SKM-1 treated with dmso at 0.1 percent for 144 hours (cell line): Measurements from ENCODE around the gene TMEM151B.
A peak's percentile ranks its signal among the peaks of the same experiment; 100 is the strongest.

Source experiments
- DNase-seq: peaks from one replicate; lab custom pipeline; 2025; ENCODE audit not compliant: unreplicated experiment; lab: John Stamatoyannopoulos, UW

Gene TMEM151B

DNA sequence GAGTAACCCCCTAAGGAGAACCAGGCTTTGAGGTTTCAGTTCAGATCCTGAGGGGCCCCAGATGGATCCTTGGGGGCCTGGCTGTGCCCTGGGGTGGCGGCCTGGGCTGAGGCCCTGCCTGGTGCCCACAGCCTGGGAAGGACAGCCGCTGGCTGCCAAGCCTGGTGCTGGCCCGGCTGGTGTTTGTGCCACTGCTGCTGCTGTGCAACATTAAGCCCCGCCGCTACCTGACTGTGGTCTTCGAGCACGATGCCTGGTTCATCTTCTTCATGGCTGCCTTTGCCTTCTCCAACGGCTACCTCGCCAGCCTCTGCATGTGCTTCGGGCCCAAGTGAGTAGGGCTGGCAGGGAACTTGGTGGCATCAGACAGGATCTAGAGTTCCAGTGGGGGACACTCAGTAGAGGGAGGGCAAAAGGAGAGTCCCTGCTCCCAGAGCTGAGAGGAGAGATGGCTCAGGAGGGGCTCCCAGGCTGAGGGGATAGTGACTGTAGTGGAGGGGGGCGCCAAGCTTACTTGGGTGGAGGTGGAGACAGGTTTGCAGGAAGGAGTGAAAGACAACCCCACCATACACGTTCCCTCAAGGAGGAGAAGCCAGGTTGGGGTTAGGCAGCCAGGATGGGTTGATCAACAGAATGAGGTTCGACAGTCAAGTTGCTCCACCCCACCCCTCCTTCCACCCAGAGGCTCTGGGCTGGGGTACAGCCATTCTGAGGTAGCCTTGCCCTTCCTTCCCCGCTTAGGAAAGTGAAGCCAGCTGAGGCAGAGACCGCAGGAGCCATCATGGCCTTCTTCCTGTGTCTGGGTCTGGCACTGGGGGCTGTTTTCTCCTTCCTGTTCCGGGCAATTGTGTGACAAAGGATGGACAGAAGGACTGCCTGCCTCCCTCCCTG is 37.3 kb upstream of the TMEM151B start:
- DNase-seq = no peak

GRCh38 chr6:44233567-44234100 is 36.6 kb upstream of the TMEM151B start:
- no peak for DNase-seq

- no peak for DNase-seq
Observed at GRCh38 chr6:44234101-44235025, 35.9 kb upstream of the TMEM151B start.

- no peak for DNase-seq
Observed at GRCh38 chr6:44235269-44235668, 35.0 kb upstream of the TMEM151B start.

- no peak for DNase-seq
Observed at GRCh38 chr6:44235891-44236516, 34.2 kb upstream of the TMEM151B start.

- DNase-seq = peak; percentile 69
Observed at GRCh38 chr6:44237021-44237812, 33.0 kb upstream of the TMEM151B start.

GRCh38 chr6:44237813-44238433 is 32.3 kb upstream of the TMEM151B start:
- peak; percentile 56 for DNase-seq

GRCh38 chr6:44238687-44239350 is 31.4 kb upstream of the TMEM151B start:
- no peak for DNase-seq

DNA sequence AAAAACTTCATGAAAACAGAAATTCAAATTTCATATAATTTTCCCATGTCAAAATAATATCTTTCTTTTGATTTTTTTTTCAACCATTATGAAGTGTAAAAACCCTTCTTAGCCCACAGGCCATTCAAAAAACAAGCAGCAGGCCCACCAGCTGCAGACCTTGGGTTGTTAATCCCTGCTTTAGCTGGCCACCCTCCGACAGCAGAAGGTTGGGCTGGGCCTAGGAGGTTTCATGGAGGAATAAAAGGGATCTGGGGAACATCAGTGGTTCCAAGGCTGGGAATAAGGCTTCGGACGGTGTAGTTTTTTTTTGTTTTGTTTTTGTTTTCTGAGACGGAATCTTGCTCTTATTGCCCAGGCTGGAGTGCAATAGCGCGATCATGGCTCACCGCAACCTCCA is 26.9 kb upstream of the TMEM151B start:
- no peak for DNase-seq

- no peak for DNase-seq
Observed at GRCh38 chr6:44245391-44245911, 24.8 kb upstream of the TMEM151B start.

DNA sequence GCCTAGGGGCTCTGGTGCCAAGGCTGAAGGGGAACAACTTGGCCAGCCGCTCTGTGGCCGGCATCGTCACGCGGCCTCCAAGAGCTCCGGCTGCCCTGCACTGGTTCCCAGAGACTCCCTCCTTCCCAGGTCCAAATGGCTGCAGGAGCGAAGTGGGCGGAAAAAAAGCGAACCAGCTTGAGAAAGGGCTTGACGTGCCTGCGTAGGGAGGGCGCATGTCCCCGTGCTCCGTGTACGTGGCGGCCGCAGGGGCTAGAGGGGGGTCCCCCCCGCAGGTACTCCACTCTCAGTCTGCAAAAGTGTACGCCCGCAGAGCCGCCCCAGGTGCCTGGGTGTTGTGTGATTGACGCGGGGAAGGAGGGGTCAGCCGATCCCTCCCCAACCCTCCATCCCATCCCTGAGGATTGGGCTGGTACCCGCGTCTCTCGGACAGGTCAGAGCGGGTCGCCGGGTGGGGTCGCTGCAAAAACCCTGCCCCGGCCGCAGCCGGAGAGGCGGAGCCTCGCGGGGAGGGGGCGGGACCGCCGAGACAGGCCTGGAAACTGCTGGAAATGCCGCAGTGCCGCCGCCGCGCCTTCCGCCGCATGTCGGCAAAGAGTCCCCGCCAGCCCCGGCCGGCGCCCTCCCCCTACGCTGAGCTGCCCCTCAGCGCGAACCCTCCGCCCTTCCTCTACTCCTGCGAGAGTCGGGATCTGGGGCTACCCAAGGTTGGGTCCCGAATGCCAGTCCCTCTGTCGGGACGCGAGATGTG is 24.2 kb upstream of the TMEM151B start:
- DNase-seq = peak; percentile 57

DNA sequence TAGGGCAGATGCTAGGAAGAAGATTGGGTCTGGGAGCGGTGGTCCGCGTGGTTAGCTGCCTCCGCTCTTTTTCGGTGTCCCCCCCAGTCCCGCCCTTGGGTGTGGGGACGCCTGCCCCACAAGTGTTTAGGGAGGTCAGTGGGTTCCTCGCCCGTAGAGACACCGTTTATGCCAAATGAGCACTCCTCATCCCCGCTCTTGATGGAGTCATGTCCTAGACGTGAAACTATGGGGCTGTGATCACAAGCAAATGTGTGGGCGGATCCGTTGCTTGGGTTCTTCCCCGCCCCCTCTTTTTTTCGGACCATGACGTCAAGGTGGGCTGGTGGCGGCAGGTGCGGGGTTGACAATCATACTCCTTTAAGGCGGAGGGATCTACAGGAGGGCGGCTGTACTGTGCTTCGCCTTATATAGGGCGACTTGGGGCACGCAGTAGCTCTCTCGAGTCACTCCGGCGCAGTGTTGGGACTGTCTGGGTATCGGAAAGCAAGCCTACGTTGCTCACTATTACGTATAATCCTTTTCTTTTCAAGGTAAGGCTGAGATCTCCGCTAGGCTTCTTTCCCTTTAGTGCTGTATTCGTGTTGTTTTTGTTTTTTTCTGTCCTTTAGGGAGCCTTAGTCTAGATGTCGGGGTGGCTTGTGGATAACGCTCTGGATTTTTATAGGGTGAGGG is 23.4 kb upstream of the TMEM151B start, which contains the start of gene HSP90AB1:
Gene HSP90AB1, plus strand, starts transcription at position 439 of the 675 bp plus-strand sequence. CDS start 1,529 bp downstream, outside the sequence.
- DNase-seq = peak; percentile 98

DNA sequence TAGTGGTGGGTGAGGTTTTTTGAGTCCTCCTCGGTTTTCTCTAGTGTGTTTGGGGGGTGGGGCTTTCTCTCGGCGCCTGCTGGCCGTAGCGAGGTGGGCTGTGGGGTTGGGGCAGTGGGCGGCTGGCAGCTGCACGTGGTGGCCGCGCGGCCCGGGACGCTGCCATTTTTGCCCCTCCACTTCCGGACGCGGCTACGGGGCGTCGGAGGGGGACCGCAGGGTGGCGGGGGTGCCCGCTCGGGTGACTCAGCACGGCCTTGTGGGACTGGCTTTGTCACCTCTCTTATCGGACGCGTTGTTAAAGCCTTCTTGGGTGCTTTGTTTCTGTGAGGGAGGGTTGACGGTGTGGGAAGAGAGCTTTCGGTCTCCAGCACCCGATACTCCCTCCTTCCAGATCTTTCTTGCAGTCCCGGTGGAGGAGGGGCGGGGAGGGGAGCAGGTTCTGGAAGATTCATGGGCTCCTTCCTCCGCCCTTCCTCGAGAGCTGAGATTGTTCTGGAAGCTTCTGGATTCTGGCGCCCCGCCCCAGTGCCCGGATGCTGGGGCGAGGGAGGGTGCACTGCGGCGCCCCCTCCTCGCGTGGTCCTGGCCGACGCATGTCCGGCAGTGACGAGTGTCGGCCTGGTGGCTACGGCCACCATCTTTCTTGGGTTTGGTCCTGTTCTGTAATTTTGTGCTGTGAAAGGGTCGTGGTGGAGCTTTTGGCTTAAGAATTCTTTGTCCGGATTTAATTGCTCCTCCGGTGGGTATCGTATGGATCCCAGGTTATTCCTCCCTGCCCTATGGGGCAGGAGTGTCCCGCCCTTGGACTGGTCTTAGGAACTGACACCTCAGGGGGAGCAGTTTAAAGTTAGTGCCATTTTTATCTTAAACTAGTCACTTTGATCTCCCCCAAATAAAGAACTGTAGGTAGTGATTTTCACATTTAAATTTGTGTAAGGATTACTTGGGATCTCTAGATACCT is 22.6 kb upstream of the TMEM151B start:
- peak; percentile 58 for DNase-seq

GRCh38 chr6:44248579-44248978 is 21.7 kb upstream of the TMEM151B start:
- no peak for DNase-seq

- DNase-seq = no peak
Observed at GRCh38 chr6:44249082-44249748, 21.0 kb upstream of the TMEM151B start.
